ENCODE data around the gene CTDSP2. TPM values are rescaled to one million over a fixed set of nuclear protein-coding genes. Genes with fewer than 3 reads are reported as not detected.
A peak's percentile ranks its signal among the peaks of the same experiment; 100 is the strongest.

Gene CTDSP2
- total RNA-seq, 1 experiment from 2014 or later: 82.7 TPM

- peaks cover 37 to 45% of the 10 kb centered on the region in 2 experiments for H3K36me3 ChIP-seq (ENCODE audit: control insufficient read depth in 1 of 2, insufficient read depth in 2 of 2, low read length in 2 of 2)
- no peaks in the 10 kb centered on the region for H4K20me1 ChIP-seq (ENCODE audit: insufficient read depth)
- H2AFZ ChIP-seq (ENCODE audit: low read depth, low read length, poor library complexity, severe bottlenecking): no peak overlapping the region
- intact Hi-C loops (cut with micrococcal nuclease): no loop called here
- no peak overlapping the region for H3K4me3 ChIP-seq (replicated peaks in 1 of 2; ENCODE audit: low read depth in 1 of 2, low read length in 2 of 2)
- H3K9me3 ChIP-seq (ENCODE audit: control insufficient read depth in 1 of 2, insufficient read depth in 1 of 2, low read depth in 1 of 2, low read length in 2 of 2): no peaks in the 10 kb centered on the region
- H3K27me3 ChIP-seq (ENCODE audit: insufficient read depth, low read length): no peaks in the 10 kb centered on the region
- ChIA-PET RAD21 (ENCODE audit: low non-redundant PET in 1 of 2, low total read pairs in 2 of 2, uncharacterized antibody in 2 of 2, unreplicated experiment in 2 of 2) (no interaction called here), CTCF (no interaction called here), POLR2A (no interaction called here)
- no peaks in the 10 kb centered on the region for H3K4me1 ChIP-seq (ENCODE audit: control insufficient read depth in 1 of 2, insufficient read depth in 2 of 2, low read length in 2 of 2)
- H3K79me2 ChIP-seq (ENCODE audit: insufficient read depth, low read length): peaks cover 12% of the 10 kb centered on the region
- DNase-seq (ENCODE audit: low read depth, low spot score): no peak
- no peaks in the 10 kb centered on the region for H3K9me2 ChIP-seq (ENCODE audit: insufficient read depth)
- H3K27ac ChIP-seq (ENCODE audit: low read depth, low read length): no peak overlapping the region
- H3K9ac ChIP-seq (ENCODE audit: low read length): no peak overlapping the region
- ATAC-seq: no peak
- BruUV-seq (replicated peaks): no TSS peak
- TF ChIP-seq TCF7L2 (IDR thresholded peaks at IDR 0.05; ENCODE audit: borderline replicate concordance, extremely low read depth, insufficient read depth, insufficient read length): no peak
- no peak for TF ChIP-seq ZNF274 (IDR thresholded peaks at IDR 0.05; ENCODE audit: low read depth, low read length)
- no peak for TF ChIP-seq REST (IDR thresholded peaks at IDR 0.05; ENCODE audit: low read depth)
- no peak for TF ChIP-seq EZH2 (IDR thresholded peaks at IDR 0.05)
- no peak overlapping the region for H3K4me2 ChIP-seq (ENCODE audit: low read length)
Observed at GRCh38 chr12:57825451-57825850, 21.1 kb downstream of the CTDSP2 start.

GRCh38 chr12:57823908-57824640 lies 22.5 kb downstream of the CTDSP2 start:
- Histone ChIP-seq H3K9me3 (ENCODE audit: control insufficient read depth in 1 of 2, insufficient read depth in 1 of 2, low read depth in 1 of 2, low read length in 2 of 2) (no peaks in the 10 kb centered on the region), H3K4me3 (replicated peaks in 1 of 2; ENCODE audit: low read depth in 1 of 2, low read length in 2 of 2) (no peak overlapping the region), H3K79me2 (ENCODE audit: insufficient read depth, low read length) (peaks cover 3% of the 10 kb centered on the region), H3K27me3 (ENCODE audit: insufficient read depth, low read length) (no peaks in the 10 kb centered on the region), H3K4me2 (ENCODE audit: low read length) (no peak overlapping the region), H2AFZ (ENCODE audit: low read depth, low read length, poor library complexity, severe bottlenecking) (no peak overlapping the region), H4K20me1 (ENCODE audit: insufficient read depth) (no peaks in the 10 kb centered on the region), H3K27ac (ENCODE audit: low read depth, low read length) (no peak overlapping the region), H3K4me1 (ENCODE audit: control insufficient read depth in 1 of 2, insufficient read depth in 2 of 2, low read length in 2 of 2) (no peaks in the 10 kb centered on the region; a peak in 1 of 4 replicates), H3K9me2 (ENCODE audit: insufficient read depth) (no peaks in the 10 kb centered on the region), H3K36me3 (ENCODE audit: control insufficient read depth in 1 of 2, insufficient read depth in 2 of 2, low read length in 2 of 2) (peaks cover 34 to 45% of the 10 kb centered on the region in 2 experiments), H3K9ac (ENCODE audit: low read length) (no peak overlapping the region)
- RAD21 ChIA-PET (ENCODE audit: low non-redundant PET in 1 of 2, low total read pairs in 2 of 2, uncharacterized antibody in 2 of 2, unreplicated experiment in 2 of 2): no interaction called here
- BruUV-seq (replicated peaks): TSS peak; percentile 24
- ATAC-seq (no peak), DNase-seq (ENCODE audit: low read depth, low spot score) (no peak)
- CTCF ChIA-PET: no interaction called here
- intact Hi-C loops (cut with micrococcal nuclease): no loop called here
- POLR2A ChIA-PET: no interaction called here
- TF ChIP-seq SIN3A (IDR thresholded peaks at IDR 0.05; ENCODE audit: low read depth) (no peak), ZBTB33 (IDR thresholded peaks at IDR 0.05; ENCODE audit: extremely low read depth, insufficient replicate concordance, low read length) (no peak), CEBPB (IDR thresholded peaks at IDR 0.05; ENCODE audit: low read depth) (no peak), ATF3 (IDR thresholded peaks at IDR 0.05) (no peak)

All from HCT116 (cell line).